H1 (cell line): Measurements from ENCODE around the gene ANKRD2. TPM values are rescaled to one million over a fixed set of nuclear protein-coding genes. Genes with fewer than 3 reads are reported as not detected.

ENCODE experiments used
- CTCF ChIA-PET: fragments of 300-600 bp; sonication (Branson Sonifier 250); formaldehyde crosslinking; loops from one replicate; lab custom pipeline; 2021; ENCODE audit not compliant: partially characterized antibody; lab: Charles Lee
- POLR2A ChIA-PET: fragments of 300-600 bp; sonication (Branson Sonifier 250); formaldehyde crosslinking; loops from one replicate; lab custom pipeline; 2021; ENCODE audit warnings: inconsistent platforms; ENCODE audit not compliant: partially characterized antibody; lab: Charles Lee
- DNase-seq, 2 experiments: peaks; one replicate each; pipeline versions ENCODE4 v3.0.0 to v3.0.0-alpha.2; 2010 to 2022; ENCODE audit warnings: low spot score in 2 of 2, low read depth in 1 of 2, mixed read lengths in 1 of 2
- FAIRE-seq: peaks from 2 replicates; lab custom pipeline; 2011; peaks lifted over from hg19 to GRCh38; lab: Jason Lieb, UNC
- H2AFZ ChIP-seq: 2 replicates; pipeline ENCODE4 v1.8.1; 2012; ENCODE audit warnings: low read length, inconsistent platforms
- H2AK5ac ChIP-seq: 2 replicates; pipeline ENCODE4 v1.6.1; 2013; ENCODE audit warnings: low read depth, low read length
- H2BK120ac ChIP-seq: replicated peaks from 2 replicates; pipeline ENCODE3; 2013; ENCODE audit warnings: low read depth, low read length, inconsistent platforms
- H2BK12ac ChIP-seq: 2 replicates; pipeline ENCODE4 v1.6.1; 2013; ENCODE audit warnings: low read depth, low read length
- H2BK15ac ChIP-seq: 2 replicates; pipeline ENCODE4 v1.6.1; 2013; ENCODE audit warnings: low read length
- H2BK20ac ChIP-seq: 2 replicates; pipeline ENCODE4 v1.6.1; 2013; ENCODE audit warnings: low read length
- H2BK5ac ChIP-seq: 2 replicates; pipeline ENCODE4 v1.6.1; 2013; ENCODE audit warnings: low read depth, low read length
- H3K14ac ChIP-seq: 2 replicates; pipeline ENCODE4 v1.6.1; 2013; ENCODE audit warnings: inconsistent platforms; ENCODE audit not compliant: insufficient read length
- H3K18ac ChIP-seq: 2 replicates; pipeline ENCODE4 v1.6.1; 2013; ENCODE audit warnings: low read length; ENCODE audit errors: extremely low read depth
- H3K23ac ChIP-seq: 2 replicates; pipeline ENCODE4 v1.6.1; 2013; ENCODE audit warnings: inconsistent platforms; ENCODE audit not compliant: insufficient read length
- H3K23me2 ChIP-seq: 2 replicates; pipeline ENCODE4 v1.6.1; 2013; ENCODE audit warnings: low read depth, low read length
- H3K27ac ChIP-seq: 2 replicates; pipeline ENCODE4 v1.6.1; 2011; ENCODE audit warnings: low read depth, low read length, inconsistent platforms
- H3K27me3 ChIP-seq, 4 experiments: replicated peaks in 1 of 4; 1 replicate in 1 of 4; 2 replicates in 3 of 4; pipeline versions ENCODE4 v1.6.1 to v1.8.1; 2011 to 2013; ENCODE audit warnings: low read length in 3 of 4, mild to moderate bottlenecking in 3 of 4, inconsistent platforms in 2 of 4, mixed read lengths in 2 of 4, moderate library complexity in 1 of 4; ENCODE audit not compliant: control insufficient read depth in 3 of 4, insufficient read depth in 3 of 4; ENCODE audit errors: extremely low read depth in 1 of 4
- H3K36me3 ChIP-seq, 4 experiments: 2 replicates each; pipeline versions ENCODE4 v1.6.1 to v1.8.1; 2011 to 2013; ENCODE audit warnings: mild to moderate bottlenecking in 4 of 4, low read length in 3 of 4, moderate library complexity in 2 of 4, control low read depth in 1 of 4, inconsistent platforms in 1 of 4; ENCODE audit not compliant: insufficient read depth in 4 of 4, control insufficient read depth in 2 of 4
- H3K4ac ChIP-seq: replicated peaks from 2 replicates; pipeline ENCODE3; 2013; ENCODE audit warnings: low read length, low read depth, mixed read lengths, inconsistent platforms; ENCODE audit not compliant: insufficient read length
- H3K4me1 ChIP-seq, 4 experiments: replicated peaks in 1 of 4; 1 replicate in 1 of 4; 2 replicates in 3 of 4; pipeline versions ENCODE4 v1.6.1 to v1.8.1; 2011 to 2013; ENCODE audit warnings: low read length in 3 of 4, inconsistent platforms in 2 of 4, mixed read lengths in 1 of 4; ENCODE audit not compliant: insufficient read depth in 4 of 4, control insufficient read depth in 3 of 4
- H3K4me2 ChIP-seq, 2 experiments: 2 replicates each; pipeline versions ENCODE4 v1.6.1 to v1.8.1; 2011 to 2013; ENCODE audit warnings: low read depth in 2 of 2, low read length in 2 of 2, control low read depth in 1 of 2, inconsistent platforms in 1 of 2, mild to moderate bottlenecking in 1 of 2; ENCODE audit not compliant: insufficient read depth in 1 of 2
- H3K4me3 ChIP-seq, 4 experiments: fragments of 200-600, 300-600 bp in 1 of 4; sonication (generic), shearing (Covaris generic), sonication (Bioruptor Twin) in 1 of 4; 2 replicates each; pipeline versions ENCODE4 v1.5.1 to v1.8.1; 2011 to 2016; ENCODE audit warnings: low read length in 4 of 4, low read depth in 3 of 4, control low read depth in 2 of 4, inconsistent platforms in 2 of 4, mild to moderate bottlenecking in 2 of 4, mixed read lengths in 1 of 4, moderate library complexity in 1 of 4; ENCODE audit not compliant: insufficient read depth in 2 of 4; ENCODE audit errors: extremely low read depth in 1 of 4
- H3K56ac ChIP-seq: replicated peaks from 2 replicates; pipeline ENCODE3; 2013; ENCODE audit warnings: low read depth, mild to moderate bottlenecking, mixed read lengths, low read length, inconsistent platforms; ENCODE audit not compliant: insufficient read length
- H3K79me1 ChIP-seq: 2 replicates; pipeline ENCODE4 v1.6.1; 2013; ENCODE audit warnings: low read depth, low read length, control low read depth
- H3K79me2 ChIP-seq, 2 experiments: 2 replicates each; pipeline versions ENCODE4 v1.6.1 to v1.8.1; 2012 to 2013; ENCODE audit warnings: low read length in 2 of 2, mild to moderate bottlenecking in 2 of 2, inconsistent platforms in 1 of 2; ENCODE audit not compliant: insufficient read depth in 2 of 2, control insufficient read depth in 1 of 2
- H3K9ac ChIP-seq, 4 experiments: replicated peaks in 1 of 4; 1 replicate in 1 of 4; 2 replicates in 3 of 4; pipeline versions ENCODE4 v1.6.1 to v1.8.1; 2011 to 2013; ENCODE audit warnings: low read depth in 3 of 4, low read length in 3 of 4, control low read depth in 2 of 4, mild to moderate bottlenecking in 2 of 4, moderate library complexity in 2 of 4, inconsistent platforms in 1 of 4; ENCODE audit errors: extremely low read depth in 1 of 4
- H3K9me3 ChIP-seq, 2 experiments: 2 replicates each; pipeline versions ENCODE4 v1.6.1 to v1.8.1; 2012 to 2013; ENCODE audit warnings: mild to moderate bottlenecking in 2 of 2, moderate library complexity in 2 of 2, control low read depth in 1 of 2, inconsistent platforms in 1 of 2, low read depth in 1 of 2, low read length in 1 of 2, mixed read lengths in 1 of 2; ENCODE audit not compliant: insufficient read depth in 2 of 2
- H4K20me1 ChIP-seq, 2 experiments: replicated peaks in 1 of 2; 2 replicates each; pipeline versions ENCODE3 to v1.8.1; 2011 to 2013; ENCODE audit warnings: inconsistent platforms in 2 of 2, low read length in 2 of 2, mild to moderate bottlenecking in 1 of 2; ENCODE audit not compliant: insufficient read depth in 2 of 2, control insufficient read depth in 1 of 2
- H4K5ac ChIP-seq: 2 replicates; pipeline ENCODE4 v1.6.1; 2013; ENCODE audit warnings: low read length, low read depth, mixed read lengths, inconsistent platforms; ENCODE audit not compliant: insufficient read length
- H4K8ac ChIP-seq: 2 replicates; pipeline ENCODE4 v1.8.0; 2013; ENCODE audit warnings: mild to moderate bottlenecking, moderate library complexity, low read length, inconsistent platforms; ENCODE audit not compliant: insufficient read depth; ENCODE audit errors: extremely low read depth
- H4K91ac ChIP-seq: replicated peaks from 2 replicates; pipeline ENCODE3; 2013; ENCODE audit warnings: low read length, mixed read lengths, inconsistent platforms; ENCODE audit not compliant: insufficient read length
- NANOG ChIP-seq: IDR thresholded peaks from 2 replicates; pipeline ENCODE4 v1.6.1; 2011; ENCODE audit warnings: low read length, low read depth, mild to moderate bottlenecking, inconsistent platforms; ENCODE audit not compliant: insufficient read depth, poor library complexity, severe bottlenecking
- NRF1 ChIP-seq: IDR thresholded peaks from 2 replicates; pipeline ENCODE4 v1.6.1; 2011; ENCODE audit warnings: mild to moderate bottlenecking, low read depth, low read length, improper control_type of control experiment
- WGBS, 2 experiments: shearing (Covaris generic) in 1 of 2; methylation state at CpG; one replicate each; pipeline versions ENCODE4 v1.1.6 to v1.1.7; 2013 to 2015; ENCODE audit warnings: low lambda C conversion rate in 2 of 2, mixed read lengths in 2 of 2, inconsistent platforms in 1 of 2, low coverage in 1 of 2, missing lambda C conversion rate in 1 of 2; ENCODE audit not compliant: insufficient replicate concordance in 2 of 2, insufficient coverage in 1 of 2, insufficient read length in 1 of 2; ENCODE audit errors: extremely low coverage in 1 of 2, missing lambda C conversion rate in 1 of 2; 5-methylcytosine and 5-hydroxymethylcytosine counted together
- polyA plus RNA-seq, 7 experiments: library from polyadenylated mRNA; depleted of rRNA in 3 of 7; stranded (reverse) in 5 of 7; unstranded in 2 of 7; fragments of >200 nt in 5 of 7; fragments of 200-250 nt in 2 of 7; gene quantifications; 1 replicate in 5 of 7; 2 replicates in 1 of 7; 4 replicates in 1 of 7; pipeline versions ENCODE4 v1.2.1 to v1.2.3, GENCODE V29; 2011 to 2013; ENCODE audit warnings: missing spikeins in 2 of 7, mixed read lengths in 2 of 7
- total RNA-seq: library from RNA; stranded (reverse); fragmentation: NEBNext Ultra II Directional; extraction: Animal tissue kit (Norgen Biotek cat#: 25700); gene quantifications from 2 replicates; pipeline ENCODE4 v1.2.1, GENCODE V29; 2021
- TF ChIP-seq, protein P1 (sequence below): IDR thresholded peaks from 2 replicates; pipeline ENCODE4 v1.6.1; 2012; ENCODE audit warnings: inconsistent platforms
- TF ChIP-seq, protein P2 (sequence below): IDR thresholded peaks from 2 replicates; pipeline ENCODE4 v1.6.1; 2012; ENCODE audit warnings: low read length, inconsistent platforms

The ANKRD2 gene
- total and polyA plus RNA-seq, 2 of the 8 experiments (the other 6 are each of a cell fraction or from before 2014, with no cell fraction given) = not detected

DNA sequence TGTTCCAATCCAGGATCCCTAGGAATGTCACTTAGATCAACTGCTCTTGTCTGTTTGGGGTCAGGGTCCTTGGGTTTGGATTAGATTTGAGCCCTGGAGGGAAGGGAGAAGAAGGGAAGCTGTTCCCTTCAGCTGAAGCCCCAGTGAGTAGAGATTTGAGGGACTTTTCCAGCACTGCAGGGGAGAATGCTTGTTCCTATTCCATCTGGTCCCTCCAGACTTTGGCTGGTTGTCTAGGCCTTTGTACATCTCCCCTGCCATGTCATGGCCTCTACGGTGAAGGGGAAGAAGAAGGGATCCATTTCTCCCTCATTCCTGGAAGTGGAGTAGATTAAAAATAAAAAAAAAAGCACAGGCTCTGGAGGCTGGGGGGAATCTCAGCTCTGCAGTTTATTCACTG is 28.0 kb downstream of the ANKRD2 start:
- no peak overlapping the region for H4K8ac ChIP-seq
- H2BK15ac ChIP-seq = no peak overlapping the region
- H2BK20ac ChIP-seq = no peak overlapping the region
- no peak overlapping the region for H3K9ac ChIP-seq
- no peak overlapping the region for H2BK120ac ChIP-seq
- H4K5ac ChIP-seq = no peak overlapping the region
- TF ChIP-seq NRF1 = no peak
- no peak for TF ChIP-seq NANOG
- TF ChIP-seq, protein P1, sequence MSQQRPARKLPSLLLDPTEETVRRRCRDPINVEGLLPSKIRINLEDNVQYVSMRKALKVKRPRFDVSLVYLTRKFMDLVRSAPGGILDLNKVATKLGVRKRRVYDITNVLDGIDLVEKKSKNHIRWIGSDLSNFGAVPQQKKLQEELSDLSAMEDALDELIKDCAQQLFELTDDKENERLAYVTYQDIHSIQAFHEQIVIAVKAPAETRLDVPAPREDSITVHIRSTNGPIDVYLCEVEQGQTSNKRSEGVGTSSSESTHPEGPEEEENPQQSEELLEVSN = no peak
- TF ChIP-seq, protein P2, sequence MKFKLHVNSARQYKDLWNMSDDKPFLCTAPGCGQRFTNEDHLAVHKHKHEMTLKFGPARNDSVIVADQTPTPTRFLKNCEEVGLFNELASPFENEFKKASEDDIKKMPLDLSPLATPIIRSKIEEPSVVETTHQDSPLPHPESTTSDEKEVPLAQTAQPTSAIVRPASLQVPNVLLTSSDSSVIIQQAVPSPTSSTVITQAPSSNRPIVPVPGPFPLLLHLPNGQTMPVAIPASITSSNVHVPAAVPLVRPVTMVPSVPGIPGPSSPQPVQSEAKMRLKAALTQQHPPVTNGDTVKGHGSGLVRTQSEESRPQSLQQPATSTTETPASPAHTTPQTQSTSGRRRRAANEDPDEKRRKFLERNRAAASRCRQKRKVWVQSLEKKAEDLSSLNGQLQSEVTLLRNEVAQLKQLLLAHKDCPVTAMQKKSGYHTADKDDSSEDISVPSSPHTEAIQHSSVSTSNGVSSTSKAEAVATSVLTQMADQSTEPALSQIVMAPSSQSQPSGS = no peak
- H3K18ac ChIP-seq = no peak overlapping the region
- POLR2A ChIA-PET = interaction anchor here (0.6 kb wide), 1 partner anchor 489 kb away, joined by 5 read pairs; no protein-coding TSS in a partner anchor
- no peak overlapping the region for H3K4me3 ChIP-seq
- no peak overlapping the region for H3K23ac ChIP-seq
- no peak overlapping the region for H3K27ac ChIP-seq
- H2BK5ac ChIP-seq = no peak overlapping the region
- 100% methylated on average over 1 of the region's 1 CpG; no CpG with 5 or more reads in 1 of the 2 experiments for WGBS, 2 experiments
- H3K4me1 ChIP-seq = peaks cover 0 to 2% (median under 1%) of the 10 kb centered on the region in 4 experiments; a peak in 1 of 7 replicates
- no peaks in the 10 kb centered on the region for H3K9me3 ChIP-seq
- H3K79me1 ChIP-seq = no peaks in the 10 kb centered on the region
- H4K20me1 ChIP-seq = no peaks in the 10 kb centered on the region
- H2BK12ac ChIP-seq = no peak overlapping the region
- H3K56ac ChIP-seq = no peak overlapping the region
- no peak for FAIRE-seq
- no peak overlapping the region for H2AFZ ChIP-seq
- H4K91ac ChIP-seq = no peak overlapping the region
- no peak overlapping the region for H3K4ac ChIP-seq
- H3K27me3 ChIP-seq = no peaks in the 10 kb centered on the region
- CTCF ChIA-PET = interaction anchor here (0.6 to 4.3 kb wide), 10 partner anchors 10 to 133 kb away, joined by 3 to 24 read pairs (median 4); partner anchors contain the start of gene ANKRD2
- no peaks in the 10 kb centered on the region for H3K79me2 ChIP-seq
- H3K4me2 ChIP-seq = no peak overlapping the region
- DNase-seq = no peak
- no peaks in the 10 kb centered on the region for H3K36me3 ChIP-seq
- H2AK5ac ChIP-seq = no peak overlapping the region
- H3K23me2 ChIP-seq = no peaks in the 10 kb centered on the region
- H3K14ac ChIP-seq = no peak overlapping the region
